A549 (cell line): ENCODE measurements around the gene LRCOL1.
A peak's percentile ranks its signal among the peaks of the same experiment; 100 is the strongest.

Experiments used
- EHMT2 ChIP-seq: fragments of 200-600 bp; sonication (generic); IDR thresholded peaks from 2 replicates; pipeline ENCODE4 v1.6.1; 2016; ENCODE audit warnings: antibody characterized with exemption, low read depth, mild to moderate bottlenecking, moderate library complexity
- HOXA7 ChIP-seq: fragments of 250-450 bp; sonication (Bioruptor Pico); IDR thresholded peaks from 2 replicates; pipeline ENCODE4 v1.5.0; 2020; ENCODE audit warnings: mild to moderate bottlenecking, moderate library complexity
- JUNB ChIP-seq: fragments of >200 bp; sonication (Bioruptor Twin); formaldehyde crosslinking; IDR thresholded peaks from 2 replicates; pipeline ENCODE4 v1.6.1; 2016
- KDM1A ChIP-seq: fragments of 200-600 bp; sonication (generic); IDR thresholded peaks from 2 replicates; pipeline ENCODE4 v1.6.1; 2016; ENCODE audit warnings: low read depth, mild to moderate bottlenecking
- MAFK ChIP-seq: fragments of 450-650 bp; IDR thresholded peaks from 2 replicates; pipeline ENCODE4 v1.6.1; 2014; ENCODE audit not compliant: partially characterized antibody
- MAZ ChIP-seq: fragments of 150-350 bp; IDR thresholded peaks from 2 replicates; pipeline ENCODE4 v1.6.1; 2014; ENCODE audit warnings: antibody characterized with exemption, low read depth, low read length, borderline replicate concordance
- MYC ChIP-seq: IDR thresholded peaks from 2 replicates; pipeline ENCODE4 v1.6.1; 2012; ENCODE audit warnings: mild to moderate bottlenecking, inconsistent platforms, low read length, improper control_type of control experiment, borderline replicate concordance
- POLR2A ChIP-seq: IDR thresholded peaks from 2 replicates; pipeline ENCODE4 v1.6.1; 2012; ENCODE audit warnings: mild to moderate bottlenecking, low read length
- SMC3 ChIP-seq: fragments of >200 bp; sonication (Bioruptor Twin); formaldehyde crosslinking; IDR thresholded peaks from 3 replicates; pipeline ENCODE4 v1.6.1; 2018; ENCODE audit warnings: inconsistent platforms
- SREBF2 ChIP-seq: fragments of 450-650 bp; IDR thresholded peaks from 2 replicates; pipeline ENCODE4 v1.6.1; 2014; ENCODE audit warnings: mild to moderate bottlenecking, moderate library complexity
- ZC3H11A ChIP-seq: fragments of 450-650 bp; IDR thresholded peaks from 2 replicates; pipeline ENCODE4 v1.6.1; 2014; ENCODE audit warnings: antibody characterized with exemption, mild to moderate bottlenecking
- TF ChIP-seq, protein P1 (sequence below): fragments of >200 bp; sonication (Bioruptor Twin); formaldehyde crosslinking; IDR thresholded peaks from 3 replicates; pipeline ENCODE4 v1.5.1; 2016
- TF ChIP-seq, protein P2 (sequence below): fragments of >200 bp; sonication (Bioruptor Twin); formaldehyde crosslinking; IDR thresholded peaks from 3 replicates; pipeline ENCODE4 v1.6.1; 2016
- TF ChIP-seq, protein P3 (sequence below): fragments of 450-650 bp; IDR thresholded peaks from 2 replicates; pipeline ENCODE4 v1.6.1; 2014; ENCODE audit warnings: antibody characterized with exemption

DNA sequence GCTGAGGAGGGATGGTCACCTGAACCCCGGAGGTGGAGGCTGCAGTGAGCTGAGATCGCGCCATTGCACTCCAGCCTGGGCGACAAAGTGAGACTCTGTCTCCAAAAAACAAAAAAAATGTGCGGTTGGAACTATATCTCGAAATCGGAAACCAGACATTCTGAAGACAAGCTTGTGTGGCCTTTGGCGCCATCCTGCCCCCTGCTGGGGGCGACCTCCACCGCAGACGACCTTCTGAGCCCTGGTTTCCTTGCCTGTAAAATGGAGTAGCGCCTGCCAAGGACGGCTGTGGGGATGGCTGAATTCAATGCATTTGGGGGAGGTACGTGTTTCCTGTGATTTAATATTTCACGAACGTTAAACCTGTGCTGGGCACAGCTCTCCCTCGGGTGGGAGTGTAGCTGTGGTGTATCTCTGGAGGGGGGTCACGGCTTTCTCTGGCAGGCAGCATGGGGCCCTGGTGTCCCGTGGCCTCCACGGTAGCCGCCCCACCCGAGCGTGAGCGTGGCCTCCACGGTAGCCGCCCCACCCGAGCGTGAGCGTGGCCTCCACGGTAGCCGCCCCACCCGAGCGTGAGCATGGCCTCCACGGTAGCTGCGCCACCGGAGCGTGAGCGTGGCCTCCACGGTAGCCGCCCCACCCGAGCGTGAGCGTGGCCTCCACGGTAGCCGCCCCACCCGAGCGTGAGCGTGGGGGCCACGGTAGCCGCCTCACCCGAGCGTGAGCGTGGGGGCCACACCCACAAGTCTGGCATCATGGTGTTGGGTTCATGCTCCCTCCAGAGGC, 55.3 kb downstream of the LRCOL1 start:
- no peak for TF ChIP-seq JUNB
- no peak for TF ChIP-seq MAZ
- TF ChIP-seq, protein P1, sequence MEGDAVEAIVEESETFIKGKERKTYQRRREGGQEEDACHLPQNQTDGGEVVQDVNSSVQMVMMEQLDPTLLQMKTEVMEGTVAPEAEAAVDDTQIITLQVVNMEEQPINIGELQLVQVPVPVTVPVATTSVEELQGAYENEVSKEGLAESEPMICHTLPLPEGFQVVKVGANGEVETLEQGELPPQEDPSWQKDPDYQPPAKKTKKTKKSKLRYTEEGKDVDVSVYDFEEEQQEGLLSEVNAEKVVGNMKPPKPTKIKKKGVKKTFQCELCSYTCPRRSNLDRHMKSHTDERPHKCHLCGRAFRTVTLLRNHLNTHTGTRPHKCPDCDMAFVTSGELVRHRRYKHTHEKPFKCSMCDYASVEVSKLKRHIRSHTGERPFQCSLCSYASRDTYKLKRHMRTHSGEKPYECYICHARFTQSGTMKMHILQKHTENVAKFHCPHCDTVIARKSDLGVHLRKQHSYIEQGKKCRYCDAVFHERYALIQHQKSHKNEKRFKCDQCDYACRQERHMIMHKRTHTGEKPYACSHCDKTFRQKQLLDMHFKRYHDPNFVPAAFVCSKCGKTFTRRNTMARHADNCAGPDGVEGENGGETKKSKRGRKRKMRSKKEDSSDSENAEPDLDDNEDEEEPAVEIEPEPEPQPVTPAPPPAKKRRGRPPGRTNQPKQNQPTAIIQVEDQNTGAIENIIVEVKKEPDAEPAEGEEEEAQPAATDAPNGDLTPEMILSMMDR, result peak; percentile 40; the same call in 2 of the 3 replicates
- TF ChIP-seq MYC, result no peak
- TF ChIP-seq, protein P2, sequence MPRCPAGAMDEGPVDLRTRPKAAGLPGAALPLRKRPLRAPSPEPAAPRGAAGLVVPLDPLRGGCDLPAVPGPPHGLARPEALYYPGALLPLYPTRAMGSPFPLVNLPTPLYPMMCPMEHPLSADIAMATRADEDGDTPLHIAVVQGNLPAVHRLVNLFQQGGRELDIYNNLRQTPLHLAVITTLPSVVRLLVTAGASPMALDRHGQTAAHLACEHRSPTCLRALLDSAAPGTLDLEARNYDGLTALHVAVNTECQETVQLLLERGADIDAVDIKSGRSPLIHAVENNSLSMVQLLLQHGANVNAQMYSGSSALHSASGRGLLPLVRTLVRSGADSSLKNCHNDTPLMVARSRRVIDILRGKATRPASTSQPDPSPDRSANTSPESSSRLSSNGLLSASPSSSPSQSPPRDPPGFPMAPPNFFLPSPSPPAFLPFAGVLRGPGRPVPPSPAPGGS, result no peak
- no peak for TF ChIP-seq EHMT2
- no peak for TF ChIP-seq KDM1A
- no peak for TF ChIP-seq HOXA7
- TF ChIP-seq ZC3H11A, result no peak
- no peak for TF ChIP-seq SREBF2
- no peak for TF ChIP-seq MAFK
- TF ChIP-seq SMC3, result peak; percentile 38; the same call in 2 of the 3 replicates
- TF ChIP-seq, protein P3, sequence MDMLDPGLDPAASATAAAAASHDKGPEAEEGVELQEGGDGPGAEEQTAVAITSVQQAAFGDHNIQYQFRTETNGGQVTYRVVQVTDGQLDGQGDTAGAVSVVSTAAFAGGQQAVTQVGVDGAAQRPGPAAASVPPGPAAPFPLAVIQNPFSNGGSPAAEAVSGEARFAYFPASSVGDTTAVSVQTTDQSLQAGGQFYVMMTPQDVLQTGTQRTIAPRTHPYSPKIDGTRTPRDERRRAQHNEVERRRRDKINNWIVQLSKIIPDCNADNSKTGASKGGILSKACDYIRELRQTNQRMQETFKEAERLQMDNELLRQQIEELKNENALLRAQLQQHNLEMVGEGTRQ, result no peak
- no peak for TF ChIP-seq POLR2A
